ENCODE results near the gene SLC13A2. TPM values are rescaled to one million over a fixed set of nuclear protein-coding genes. Genes with fewer than 3 reads are reported as not detected.

The SLC13A2 gene
- polyA plus RNA-seq, 1 donor (not counting 4 experiments of a cell fraction or from before 2014, with no cell fraction given) = not detected

- H3K4me2 ChIP-seq (ENCODE audit: control insufficient read depth, extremely low read depth, insufficient read depth, low read depth, low read length) = no peak overlapping the region
- dilution Hi-C loops (cut with MboI; ENCODE audit: extremely low pct_ligation_motif_present, low sequenced_read_pairs) = no loop called here
- H3K9me1 ChIP-seq (ENCODE audit: control insufficient read depth, extremely low read depth, insufficient read depth, low read length) = no peaks in the 10 kb centered on the region
- H3K36me3 ChIP-seq (ENCODE audit: control insufficient read depth in 2 of 2, extremely low read depth in 1 of 2, insufficient read depth in 2 of 2, low read length in 2 of 2) = no peaks in the 10 kb centered on the region
- FAIRE-seq (no peak), DNase-seq (ENCODE audit: low read depth, low spot score) (no peak)
- H3K27me3 ChIP-seq (ENCODE audit: control insufficient read depth, extremely low read depth, insufficient read depth, low read length) = peaks cover 6% of the 10 kb centered on the region
- H3K4me3 ChIP-seq (ENCODE audit: control insufficient read depth in 2 of 3, extremely low read depth in 1 of 3, insufficient read depth in 2 of 3, low read depth in 1 of 3, low read length in 3 of 3) = no peak overlapping the region
- H3K79me2 ChIP-seq (ENCODE audit: control insufficient read depth, insufficient read depth, low read length) = no peaks in the 10 kb centered on the region
- no peak overlapping the region for H3K9ac ChIP-seq (ENCODE audit: control insufficient read depth, extremely low read depth, insufficient read depth, low read length)
- H2AFZ ChIP-seq (ENCODE audit: control insufficient read depth, low read length) = no peak overlapping the region
- H4K20me1 ChIP-seq (ENCODE audit: control insufficient read depth, extremely low read depth, insufficient read depth, low read length) = peaks cover 1% of the 10 kb centered on the region
- H3K9me3 ChIP-seq (ENCODE audit: control insufficient read depth, low read depth, low read length) = no peaks in the 10 kb centered on the region
- TF ChIP-seq EZH2 (IDR thresholded peaks at IDR 0.05; ENCODE audit: low read length) (no peak), CTCF (optimal IDR thresholded peaks at IDR 0.05 in 1 of 3, IDR thresholded peaks at IDR 0.05 in 1 of 3, conservative IDR thresholded peaks at IDR 0.05 in 1 of 3; ENCODE audit: extremely low read depth in 1 of 3, insufficient read depth in 2 of 3, low read length in 3 of 3) (no peak)
- H3K27ac ChIP-seq (ENCODE audit: control insufficient read depth, insufficient read depth, low read length) = no peak overlapping the region
- peaks cover 9% of the 10 kb centered on the region for H3K4me1 ChIP-seq (ENCODE audit: control insufficient read depth, extremely low read depth, insufficient read depth, low read length)
These were observed 17.8 kb downstream of the SLC13A2 start for GRCh38 chr17:28491286-28491685.

- peaks cover 6% of the 10 kb centered on the region for H3K27me3 ChIP-seq (ENCODE audit: control insufficient read depth, extremely low read depth, insufficient read depth, low read length)
- H3K9me1 ChIP-seq (ENCODE audit: control insufficient read depth, extremely low read depth, insufficient read depth, low read length) = no peaks in the 10 kb centered on the region
- no peak overlapping the region for H3K9ac ChIP-seq (ENCODE audit: control insufficient read depth, extremely low read depth, insufficient read depth, low read length)
- H3K4me2 ChIP-seq (ENCODE audit: control insufficient read depth, extremely low read depth, insufficient read depth, low read depth, low read length) = no peak overlapping the region
- no peak overlapping the region for H3K4me3 ChIP-seq (ENCODE audit: control insufficient read depth in 2 of 3, extremely low read depth in 1 of 3, insufficient read depth in 2 of 3, low read depth in 1 of 3, low read length in 3 of 3)
- no peak for FAIRE-seq
- no peak overlapping the region for H3K27ac ChIP-seq (ENCODE audit: control insufficient read depth, insufficient read depth, low read length)
- no peaks in the 10 kb centered on the region for H3K9me3 ChIP-seq (ENCODE audit: control insufficient read depth, low read depth, low read length)
- H3K79me2 ChIP-seq (ENCODE audit: control insufficient read depth, insufficient read depth, low read length) = no peaks in the 10 kb centered on the region
- H3K4me1 ChIP-seq (ENCODE audit: control insufficient read depth, extremely low read depth, insufficient read depth, low read length) = peaks cover 9% of the 10 kb centered on the region
- dilution Hi-C loops (cut with MboI; ENCODE audit: extremely low pct_ligation_motif_present, low sequenced_read_pairs) = no loop called here
- H4K20me1 ChIP-seq (ENCODE audit: control insufficient read depth, extremely low read depth, insufficient read depth, low read length) = peaks cover 3% of the 10 kb centered on the region
- H2AFZ ChIP-seq (ENCODE audit: control insufficient read depth, low read length) = no peak overlapping the region
- TF ChIP-seq CTCF (optimal IDR thresholded peaks at IDR 0.05 in 1 of 3, IDR thresholded peaks at IDR 0.05 in 1 of 3, conservative IDR thresholded peaks at IDR 0.05 in 1 of 3; ENCODE audit: extremely low read depth in 1 of 3, insufficient read depth in 2 of 3, low read length in 3 of 3) (no peak), EZH2 (IDR thresholded peaks at IDR 0.05; ENCODE audit: low read length) (no peak)
- H3K36me3 ChIP-seq (ENCODE audit: control insufficient read depth in 2 of 2, extremely low read depth in 1 of 2, insufficient read depth in 2 of 2, low read length in 2 of 2) = no peaks in the 10 kb centered on the region
- no peak for DNase-seq (ENCODE audit: low read depth, low spot score)
These were observed 18.4 kb downstream of the SLC13A2 start for GRCh38 chr17:28491860-28492259.

Data from keratinocyte (primary cell).